B cell (primary cell): Measurements from ENCODE around the gene ELOVL3.

Experiments
- CTCF ChIP-seq: fragments of 200-600 bp; IDR thresholded peaks from one replicate; pipeline ENCODE4 v1.8.0; 2022; ENCODE audit warnings: antibody characterized with exemption, mild to moderate bottlenecking
- EZH2 ChIP-seq: IDR thresholded peaks from 2 replicates; pipeline ENCODE4 v1.6.1; 2012; ENCODE audit warnings: borderline replicate concordance, low read depth, mild to moderate bottlenecking, moderate library complexity, low read length; ENCODE audit not compliant: insufficient read depth, poor library complexity, severe bottlenecking

GRCh38 chr10:102243309-102243708, 17.2 kb downstream of the ELOVL3 start:
- no peak for TF ChIP-seq CTCF
- TF ChIP-seq EZH2 = no peak
